Activated T-helper 1 cell treated with Interleukin-2 at 50 U/mL for 16 hours (primary cell): Measurements from ENCODE around the gene BCKDHB.

Source experiments
- DNase-seq: peaks from one replicate; pipeline ENCODE4 v3.0.0-alpha.2; 2020; ENCODE audit warnings: low read depth

Gene BCKDHB

DNA sequence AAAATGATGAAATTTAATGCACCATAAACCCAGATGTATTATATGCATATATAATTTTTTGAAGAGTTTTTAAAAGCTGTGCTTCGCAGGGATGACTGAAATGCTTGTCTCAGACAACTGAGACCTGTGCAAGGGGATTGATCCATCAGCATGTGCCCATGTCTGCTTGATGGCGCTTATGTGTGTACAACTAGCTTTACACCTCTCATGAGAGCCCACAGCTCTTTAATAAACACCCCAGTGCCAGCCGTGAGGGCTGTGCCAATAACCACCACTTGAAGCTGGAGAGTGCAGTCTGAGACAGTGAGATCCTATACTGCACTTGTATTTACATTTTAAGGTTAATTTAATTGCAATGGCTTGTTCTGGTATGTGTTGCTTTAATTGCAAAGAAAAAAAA lies 225.5 kb downstream of the BCKDHB start:
- DNase-seq = no peak

DNA sequence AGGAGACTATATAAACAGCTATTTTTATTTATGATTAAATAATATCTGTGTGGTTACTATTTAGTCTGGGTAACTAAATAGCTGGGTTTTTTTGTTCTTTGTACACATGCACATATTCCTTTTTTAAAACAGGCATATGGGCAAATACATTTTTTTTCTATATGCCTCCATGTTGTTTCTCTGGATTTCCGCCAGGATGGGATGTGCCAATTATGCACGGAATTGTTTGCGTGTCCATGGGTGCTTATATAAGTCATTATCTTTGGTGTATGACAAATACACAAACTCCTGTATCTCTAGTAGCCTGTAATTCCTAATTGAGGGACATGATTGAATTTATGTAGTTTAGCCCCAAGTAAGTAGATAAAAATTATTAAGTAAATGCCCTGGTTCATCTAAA lies 226.9 kb downstream of the BCKDHB start:
- no peak for DNase-seq

DNA sequence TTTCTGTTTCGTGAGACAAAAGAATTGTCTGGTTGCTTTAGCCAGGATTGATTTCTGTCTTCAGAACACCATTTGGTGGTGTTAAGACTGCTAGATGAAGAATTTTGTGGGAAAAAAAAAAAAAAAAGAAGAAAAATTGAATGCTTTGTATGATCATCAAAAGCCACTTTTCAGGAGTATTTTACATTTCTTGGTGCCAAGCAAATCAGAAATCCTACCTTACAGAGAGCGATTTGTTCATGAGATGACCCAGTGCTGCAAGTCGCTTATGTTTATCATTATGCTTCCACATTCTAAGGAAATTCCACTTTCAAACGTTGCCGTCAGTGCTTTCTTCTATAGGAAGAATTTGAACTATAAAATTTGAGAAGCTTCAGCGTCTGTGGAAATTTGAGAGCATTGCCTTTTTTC lies 228.7 kb downstream of the BCKDHB start:
- no peak for DNase-seq

DNA sequence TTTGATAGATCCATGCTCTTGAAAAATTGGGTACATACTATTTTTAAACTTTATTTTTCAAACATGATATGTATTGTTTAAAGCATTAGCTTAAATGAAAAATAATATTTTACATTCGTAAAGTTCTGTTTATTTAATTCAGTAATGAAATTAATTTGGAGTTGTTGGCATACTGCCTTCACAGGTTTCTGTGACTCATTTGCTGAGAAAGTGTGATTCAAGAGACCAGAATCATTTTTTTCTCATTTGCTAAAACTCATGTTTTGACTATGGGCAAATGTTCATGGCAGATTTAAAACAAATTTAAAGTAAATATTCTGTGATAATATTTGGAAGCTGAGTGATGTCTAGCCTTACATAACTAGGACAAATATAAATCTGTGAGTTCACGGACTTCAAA lies 230.4 kb downstream of the BCKDHB start:
- no peak for DNase-seq

DNA sequence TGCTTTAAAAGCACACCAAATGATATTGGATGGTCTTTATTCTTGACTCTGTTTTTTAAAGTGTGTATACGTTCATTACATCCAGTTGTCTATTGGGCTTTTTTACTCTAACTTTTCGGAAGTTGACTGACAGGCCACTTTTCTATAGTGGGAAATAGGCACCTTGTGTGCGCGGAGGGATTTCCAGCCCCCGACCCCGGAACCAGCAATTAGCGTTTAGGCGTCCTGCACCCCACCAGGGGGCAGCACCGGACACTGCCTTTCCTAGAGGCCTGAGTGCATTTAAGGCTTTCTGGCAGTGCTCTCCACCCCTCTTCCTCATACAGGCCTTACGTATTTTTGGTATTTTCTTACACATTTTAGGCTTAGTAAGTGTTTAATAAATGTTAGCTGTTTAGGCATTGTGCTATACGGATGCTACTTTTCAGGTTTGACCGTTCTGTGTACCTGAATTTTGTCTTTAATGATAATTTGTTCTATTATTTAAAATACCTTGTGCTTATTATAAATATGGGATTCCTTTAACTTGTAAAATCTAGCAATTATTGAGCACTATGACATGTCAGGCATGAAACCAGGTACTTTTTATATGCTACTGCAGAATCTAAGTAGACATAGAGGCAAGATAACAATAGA lies 231.8 kb downstream of the BCKDHB start:
- DNase-seq = peak; percentile 14

DNA sequence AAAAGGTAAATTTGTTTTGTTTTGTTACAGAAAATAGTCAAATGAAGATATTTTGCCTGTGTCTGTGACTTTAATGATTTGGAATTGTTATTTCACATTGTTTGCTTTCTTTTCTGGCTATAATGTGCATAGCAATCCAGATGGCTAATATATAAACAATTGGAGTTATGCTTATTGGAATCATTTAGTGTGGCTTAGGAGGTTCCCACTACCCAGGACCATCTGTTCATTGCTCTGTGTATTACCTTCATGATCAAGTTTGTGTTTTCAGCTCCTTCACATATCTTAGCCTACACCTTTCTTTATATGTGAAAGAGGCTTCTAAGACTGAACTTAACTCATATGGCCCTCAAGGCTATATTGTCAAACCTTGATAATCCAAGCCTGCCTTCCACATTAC lies 232.9 kb downstream of the BCKDHB start:
- no peak for DNase-seq

DNA sequence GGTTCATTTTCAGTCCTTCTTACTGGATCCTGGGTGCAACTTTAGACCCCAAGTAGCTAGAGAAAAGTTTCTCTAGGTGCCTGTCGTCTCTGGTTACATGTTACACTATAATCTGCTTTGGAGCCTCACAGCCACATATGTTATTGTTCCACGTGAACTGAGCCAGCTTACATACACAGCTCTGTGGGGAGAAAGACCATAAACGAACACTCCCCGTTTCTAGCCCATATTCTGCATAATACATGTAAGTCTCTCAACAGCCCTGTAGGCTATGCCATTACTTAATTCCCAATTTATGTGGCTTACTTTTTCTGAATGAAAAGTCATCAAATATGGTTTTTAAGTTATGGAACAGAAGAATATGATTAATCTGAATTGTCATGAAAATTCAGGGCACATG lies 233.8 kb downstream of the BCKDHB start:
- DNase-seq = no peak

DNA sequence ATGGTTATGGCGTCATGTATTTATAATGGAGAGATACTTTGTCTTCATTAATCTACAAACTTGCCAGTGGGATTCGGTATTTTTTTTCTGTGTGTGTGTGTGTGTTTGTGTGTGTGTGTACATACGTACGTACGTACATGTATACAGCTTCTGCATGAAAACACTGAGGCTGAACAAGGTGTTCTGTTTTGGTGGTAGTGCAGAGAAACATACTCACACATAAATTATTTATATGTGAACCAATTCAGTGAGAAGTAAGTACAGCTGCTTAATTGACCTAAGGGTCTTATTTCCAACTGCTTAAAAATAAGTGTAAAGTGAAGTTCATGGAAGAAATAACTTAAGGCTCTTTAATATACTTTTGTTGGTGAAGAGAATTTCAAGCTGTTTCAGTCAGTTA lies 234.2 kb downstream of the BCKDHB start:
- no peak for DNase-seq

DNA sequence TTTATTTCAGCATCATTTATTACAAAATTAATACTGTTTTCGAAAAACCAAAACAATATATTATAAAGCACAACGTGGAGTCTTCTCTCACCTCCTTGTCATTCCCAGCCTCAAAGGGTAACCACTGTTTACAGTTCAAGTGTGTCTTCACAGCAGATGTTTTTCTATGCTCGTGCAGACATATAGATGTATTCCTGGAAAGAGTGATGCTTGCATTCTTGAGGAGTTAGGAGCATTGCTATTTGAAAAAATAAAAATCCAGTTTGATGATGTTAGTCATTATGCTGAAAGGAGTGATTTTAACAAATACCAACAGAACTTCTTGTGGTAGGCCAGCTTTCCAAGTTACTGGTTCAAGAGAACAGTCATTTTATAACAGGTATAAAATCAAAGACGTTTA lies 234.9 kb downstream of the BCKDHB start:
- no peak for DNase-seq

DNA sequence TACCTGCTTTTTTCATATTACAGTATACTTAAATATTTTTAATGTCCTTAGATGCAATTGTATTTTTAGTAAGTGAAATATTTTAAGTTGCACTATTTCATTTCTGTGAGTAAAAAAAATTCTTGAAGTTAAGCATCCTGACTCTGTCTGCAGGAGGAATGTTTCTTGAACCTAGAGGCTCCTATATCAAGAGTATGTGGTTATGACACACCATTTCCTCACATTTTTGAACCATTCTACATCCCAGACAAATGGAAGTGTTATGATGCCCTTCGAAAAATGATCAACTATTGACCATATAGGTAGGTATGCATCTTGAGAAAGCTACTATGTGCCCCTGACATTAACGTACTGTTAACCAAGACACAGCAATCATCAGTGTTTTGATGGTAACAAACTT lies 237.0 kb downstream of the BCKDHB start:
- no peak for DNase-seq

DNA sequence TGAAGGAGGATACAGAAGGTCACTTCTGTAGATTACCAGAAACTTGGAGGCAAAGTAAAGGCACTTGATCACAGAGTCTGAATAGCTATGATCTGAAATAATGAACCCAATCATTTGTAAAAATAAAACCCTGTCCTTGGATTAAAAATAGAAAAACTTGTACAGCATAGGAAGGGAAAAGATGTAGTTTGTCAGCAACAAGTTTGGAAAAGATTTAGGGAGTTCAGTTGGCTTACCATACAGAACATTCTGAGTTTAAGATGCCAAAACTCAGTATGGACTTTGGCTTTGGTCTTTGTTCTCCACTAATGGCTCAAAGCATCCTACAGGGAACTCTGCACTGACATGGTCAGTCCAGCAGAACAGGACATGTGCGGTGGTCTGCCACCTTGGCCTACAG lies 240.6 kb downstream of the BCKDHB start:
- no peak for DNase-seq

DNA sequence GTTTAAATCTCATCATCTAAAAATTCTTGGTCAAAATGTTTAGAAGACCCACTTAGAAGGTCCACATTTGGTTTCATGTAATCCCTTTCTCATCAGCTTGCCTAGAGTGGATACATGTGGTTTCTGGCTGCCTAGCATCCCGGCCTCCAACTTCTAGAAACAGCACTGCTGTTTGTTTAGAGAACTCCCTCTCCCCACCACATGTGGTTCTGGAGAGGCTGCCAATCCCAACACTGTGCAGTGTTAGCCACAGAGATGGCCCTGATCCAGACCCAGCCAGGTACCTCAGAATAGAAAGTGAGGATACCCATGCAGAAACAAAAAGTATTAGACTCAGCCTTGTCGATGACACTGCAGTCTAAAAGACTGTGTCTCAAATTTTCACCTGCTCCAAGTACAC lies 241.8 kb downstream of the BCKDHB start:
- DNase-seq = no peak

DNA sequence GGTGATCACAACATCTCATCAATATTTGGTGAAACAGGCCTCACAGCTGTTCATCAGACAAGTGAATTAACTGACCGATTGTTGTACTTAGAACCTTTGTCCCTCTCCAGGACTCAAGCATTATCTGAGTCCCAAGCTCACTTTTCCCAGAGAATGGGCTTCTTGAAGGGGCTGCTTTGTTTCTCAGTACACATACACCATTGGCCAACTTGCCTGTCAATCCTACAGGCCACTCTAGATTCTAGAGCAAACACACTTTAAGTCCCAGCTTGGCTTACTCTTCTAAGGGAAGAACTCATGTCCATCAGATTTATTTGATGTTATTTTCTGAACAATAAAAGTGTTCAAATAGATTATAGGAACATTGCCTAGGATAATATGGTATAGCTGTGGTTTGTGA lies 249.5 kb downstream of the BCKDHB start:
- no peak for DNase-seq

DNA sequence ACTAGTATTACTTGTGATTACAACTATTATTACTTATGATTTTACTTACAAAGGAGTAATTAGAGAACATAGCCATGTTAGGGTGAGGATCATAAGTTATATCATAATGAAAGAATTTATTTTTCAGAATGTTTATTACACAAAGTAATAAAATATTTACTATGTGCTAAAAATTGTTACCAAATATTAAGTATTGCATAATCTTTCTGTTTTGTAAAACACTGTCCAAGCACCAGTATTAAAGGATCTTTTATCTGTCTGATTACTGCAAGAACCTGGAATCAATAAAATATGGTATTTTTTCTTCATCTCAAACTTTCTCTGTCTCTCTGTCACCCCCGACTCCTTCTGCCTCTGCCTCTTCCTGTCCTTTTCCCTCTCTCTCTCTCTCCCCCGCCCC lies 250.1 kb downstream of the BCKDHB start:
- no peak for DNase-seq

DNA sequence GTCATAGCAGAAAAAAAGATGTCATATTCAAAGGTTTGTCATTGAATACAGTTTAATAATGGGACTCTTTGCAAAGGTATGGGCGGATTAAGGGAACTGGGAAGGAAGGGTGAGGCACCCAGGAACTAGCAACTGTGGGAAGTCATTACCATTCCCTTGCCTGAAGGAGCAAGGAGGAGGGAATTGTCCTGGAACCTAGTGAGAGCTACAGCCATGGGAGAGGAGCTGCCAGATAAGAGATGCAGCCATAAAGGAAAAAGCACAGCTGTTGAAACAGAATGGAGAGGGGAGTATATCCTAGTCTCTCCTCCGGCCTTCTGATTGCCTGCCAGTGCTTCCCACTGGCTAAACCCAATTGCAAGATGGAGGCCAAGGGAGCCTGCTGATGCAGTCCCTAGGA lies 250.6 kb downstream of the BCKDHB start:
- DNase-seq = no peak

DNA sequence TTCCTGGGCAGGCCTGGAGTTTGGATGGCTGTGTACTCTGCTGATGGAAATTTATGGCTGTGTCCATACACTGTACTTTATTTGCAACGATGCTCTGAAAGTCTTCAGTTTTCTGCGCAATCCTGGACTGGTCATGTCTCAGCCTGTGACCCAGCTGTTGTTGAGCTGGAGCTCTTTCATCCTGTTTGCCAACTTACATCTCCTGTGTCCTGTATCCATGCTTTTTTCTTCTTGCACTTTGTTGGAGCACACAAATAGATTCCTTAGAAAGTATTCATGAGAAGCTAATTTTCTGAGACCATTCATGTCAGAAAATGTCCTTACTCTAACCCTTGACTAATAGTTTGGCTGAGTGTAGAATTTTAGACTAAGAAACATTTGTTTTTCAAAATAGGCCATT lies 251.2 kb downstream of the BCKDHB start:
- DNase-seq = no peak

DNA sequence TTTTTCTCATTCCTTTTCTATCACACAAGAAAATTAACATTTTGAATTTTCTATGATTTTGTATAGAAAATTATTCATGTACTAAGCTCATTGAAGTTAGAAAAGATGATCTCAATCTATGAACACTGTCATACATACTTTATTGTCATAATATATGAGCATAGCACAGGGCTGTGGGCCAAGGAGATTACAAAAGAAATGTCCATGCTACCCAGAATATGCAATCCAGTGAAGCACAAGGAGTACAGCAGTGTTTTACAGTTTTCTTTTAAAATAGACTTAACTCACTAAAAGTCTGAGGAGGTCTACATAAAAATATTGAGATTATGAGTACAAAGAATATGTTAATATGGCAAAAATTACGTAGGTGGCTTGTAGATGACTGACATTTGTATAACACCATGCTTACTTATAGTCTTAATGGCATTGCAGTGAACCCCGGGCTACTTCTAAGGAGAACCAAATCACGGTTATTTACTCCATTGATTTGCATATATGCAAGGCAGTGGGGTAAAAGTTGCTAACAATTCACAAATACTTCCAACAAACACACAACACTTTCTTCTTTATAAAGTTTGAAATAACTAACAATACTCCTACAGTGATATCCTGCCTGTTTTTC lies 257.1 kb downstream of the BCKDHB start:
- no peak for DNase-seq

DNA sequence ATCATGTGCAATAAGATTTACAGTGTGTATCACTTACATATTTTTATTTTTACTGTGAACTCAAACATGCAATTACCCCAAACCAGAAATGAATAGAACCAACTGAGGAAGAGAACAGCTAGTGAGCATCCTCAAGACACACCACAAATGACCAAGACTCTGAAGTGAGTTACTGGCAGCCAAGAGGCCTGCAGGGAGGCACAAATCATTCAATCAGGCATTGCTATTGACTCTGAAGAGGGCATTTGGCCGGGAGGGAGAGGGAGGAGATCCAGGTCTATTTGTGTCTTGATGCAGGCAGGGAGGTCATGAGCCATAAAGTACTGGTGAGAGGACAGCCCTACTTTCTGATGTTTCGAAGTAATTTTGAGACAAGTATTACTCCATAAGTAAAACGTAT lies 257.7 kb downstream of the BCKDHB start:
- no peak for DNase-seq

DNA sequence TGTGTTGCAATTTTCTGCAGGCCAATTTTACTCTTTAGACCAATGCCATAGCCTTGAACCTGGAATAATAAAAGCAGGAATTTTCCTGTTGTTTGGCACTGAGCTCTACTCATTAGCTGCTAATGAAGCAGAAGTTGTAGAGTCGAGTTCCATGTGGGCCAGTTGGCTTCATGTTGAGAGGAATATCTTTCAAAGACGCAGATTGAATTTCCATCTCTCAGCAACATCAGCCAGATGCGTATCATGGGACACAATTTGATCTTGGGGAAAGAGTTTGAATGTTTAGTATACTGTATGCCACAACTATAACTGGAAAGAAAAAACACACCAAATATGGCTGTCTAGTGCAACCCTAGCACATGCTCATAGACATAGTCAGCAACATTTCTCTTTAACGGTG lies 259.6 kb downstream of the BCKDHB start:
- no peak for DNase-seq

DNA sequence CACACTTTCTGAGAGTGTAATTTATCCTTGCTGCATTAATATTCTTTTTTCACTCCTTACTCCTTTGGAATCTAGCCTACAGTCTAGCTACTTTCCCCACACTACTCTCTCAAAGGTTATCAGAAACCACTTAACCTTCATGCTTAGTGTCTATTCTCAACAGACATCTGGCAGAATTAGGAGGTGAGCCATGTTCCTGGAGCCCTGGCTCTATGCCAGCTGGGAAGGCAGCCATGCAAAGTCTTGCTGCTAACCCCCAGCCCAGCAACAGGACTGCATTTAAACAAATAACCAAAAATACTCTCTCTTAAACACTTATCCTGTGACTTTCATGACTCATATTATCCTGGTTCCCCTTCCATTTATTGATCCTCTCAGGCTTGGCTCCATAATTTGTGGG lies 260.2 kb downstream of the BCKDHB start:
- no peak for DNase-seq

DNA sequence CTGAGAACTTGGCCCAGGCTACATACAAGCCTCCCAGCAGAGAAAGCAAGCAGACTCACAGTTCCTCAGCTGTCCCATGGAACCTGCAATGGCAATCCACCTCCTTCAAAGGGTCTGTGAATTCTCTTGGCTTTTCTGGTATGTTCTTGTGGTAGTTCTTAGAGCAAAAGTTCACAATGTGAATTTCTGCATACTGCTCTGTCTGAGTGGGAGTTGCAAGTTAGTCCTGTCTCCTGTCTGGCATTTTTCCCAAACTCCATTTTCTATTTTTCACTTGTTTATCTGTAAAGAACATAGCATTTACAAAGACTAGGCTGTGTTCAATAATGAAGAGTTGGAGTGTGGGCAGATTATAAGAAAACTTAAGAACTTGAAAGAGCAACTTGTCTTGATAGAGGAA lies 269.9 kb downstream of the BCKDHB start:
- no peak for DNase-seq

DNA sequence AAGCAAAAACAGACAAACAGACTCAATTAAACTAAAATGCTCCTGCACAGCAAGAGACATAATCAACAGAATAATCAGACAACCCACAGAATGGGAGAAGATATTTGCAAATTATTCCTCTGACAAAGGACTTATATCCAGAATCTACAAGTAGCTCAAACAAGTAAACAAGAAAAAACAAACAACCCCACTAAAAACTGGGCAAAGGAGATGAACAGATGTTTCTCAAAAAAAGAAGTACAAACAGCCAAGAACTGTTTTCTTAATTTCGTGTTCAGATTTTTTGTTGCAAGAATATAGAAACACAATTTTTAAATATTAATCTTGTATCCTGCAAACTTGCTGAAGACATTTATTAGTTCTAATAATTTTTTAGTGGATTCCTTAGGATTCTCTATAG lies 274.1 kb downstream of the BCKDHB start:
- no peak for DNase-seq

DNA sequence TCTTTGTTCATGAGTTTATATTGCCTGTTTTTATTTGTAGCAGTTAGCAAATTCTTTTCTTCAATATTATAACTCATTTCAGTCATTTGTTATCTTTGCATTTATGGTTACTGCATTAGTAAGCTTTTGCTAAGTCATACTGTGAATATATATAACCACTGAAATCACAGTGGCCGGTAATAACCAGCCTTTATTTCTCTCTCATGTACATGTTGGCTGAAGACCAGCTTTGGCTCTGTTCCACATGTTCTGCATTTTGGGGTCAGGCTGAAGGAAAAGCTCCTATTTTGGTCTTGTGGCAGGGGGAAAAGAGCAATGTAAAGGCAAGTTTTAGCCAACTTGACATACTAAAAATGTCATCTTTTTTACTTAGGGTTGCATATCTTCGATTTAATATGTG lies 276.3 kb downstream of the BCKDHB start:
- DNase-seq = no peak

DNA sequence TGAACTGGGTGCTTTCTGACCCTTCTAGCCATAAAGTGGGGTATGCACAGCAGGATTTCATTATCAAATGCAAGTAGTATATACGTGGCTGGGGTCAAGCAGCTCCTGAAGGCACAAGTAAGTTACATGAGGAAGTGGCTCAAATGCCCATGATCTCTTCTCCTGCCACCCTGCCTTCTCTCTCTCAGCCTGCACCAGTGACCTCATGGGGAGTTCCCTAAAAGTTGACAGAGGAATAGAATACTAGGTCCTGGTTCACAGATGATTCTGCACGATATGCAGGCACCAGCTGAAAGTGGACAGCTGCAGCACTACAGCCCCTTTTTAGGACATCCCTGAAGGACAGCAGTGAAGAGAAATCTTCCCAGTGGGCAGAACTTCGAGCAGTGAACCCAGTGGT lies 282.0 kb downstream of the BCKDHB start:
- no peak for DNase-seq
